Rectal smooth muscle tissue (tissue), 1 donor: ENCODE results near the gene HCK.

Source experiments
- H3K27ac ChIP-seq: one replicate; pipeline ENCODE4 v1.7.0; 2013; ENCODE audit warnings: low read depth, low read length, inconsistent platforms
- H3K27me3 ChIP-seq: one replicate; pipeline ENCODE4 v1.7.0; 2013; ENCODE audit warnings: low read length; ENCODE audit not compliant: control insufficient read depth, insufficient read depth
- H3K36me3 ChIP-seq: one replicate; pipeline ENCODE4 v1.7.0; 2013; ENCODE audit warnings: low read length; ENCODE audit not compliant: control insufficient read depth, insufficient read depth
- H3K4me1 ChIP-seq: one replicate; pipeline ENCODE4 v1.7.0; 2013; ENCODE audit warnings: low read length; ENCODE audit not compliant: control insufficient read depth, insufficient read depth
- H3K4me3 ChIP-seq: one replicate; pipeline ENCODE4 v1.7.0; 2013; ENCODE audit warnings: low read length
- H3K9ac ChIP-seq: one replicate; pipeline ENCODE4 v1.7.0; 2013; ENCODE audit warnings: low read length

The HCK gene

DNA sequence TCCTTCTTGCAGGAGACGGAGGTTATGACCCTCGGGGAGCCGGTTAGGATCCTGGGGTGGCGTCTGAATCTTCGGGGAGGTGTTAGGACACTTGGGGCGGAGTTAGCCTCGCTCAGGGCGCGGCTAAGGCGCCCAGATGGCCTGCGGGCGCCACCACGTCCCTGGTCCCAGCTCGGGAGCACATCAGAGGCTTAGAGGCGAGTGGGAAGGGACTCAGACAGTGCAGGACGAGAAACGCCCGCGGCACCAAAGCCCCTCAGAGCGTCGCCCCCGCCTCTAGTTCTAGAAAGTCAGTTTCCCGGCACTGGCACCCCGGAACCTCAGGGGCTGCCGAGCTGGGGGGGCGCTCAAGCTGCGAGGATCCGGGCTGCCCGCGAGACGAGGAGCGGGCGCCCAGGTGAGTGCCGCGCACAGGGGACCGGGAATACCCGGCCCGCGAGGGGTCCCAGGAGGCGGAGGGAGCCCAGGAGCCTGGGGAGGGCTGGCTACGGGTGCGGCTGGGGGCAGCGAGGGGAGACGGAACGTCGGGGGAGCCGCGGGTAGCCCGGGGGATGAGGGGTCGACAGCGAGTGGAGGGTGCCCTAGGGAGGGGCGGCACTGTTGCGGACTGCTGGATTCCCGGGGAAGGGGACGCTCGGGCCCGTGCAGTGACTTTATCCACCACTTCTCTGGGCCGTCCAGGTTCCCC, at the start of gene HCK:
HCK (plus strand) TSS at position 153 of the 688 bp plus-strand sequence.
- H3K9ac ChIP-seq, result no peak within 1 kb of the TSS
- no peaks in the 10 kb centered on the region for H3K36me3 ChIP-seq
- peaks cover 14% of the 10 kb centered on the region for H3K27me3 ChIP-seq
- no peaks in the 10 kb centered on the region for H3K4me1 ChIP-seq
- H3K4me3 ChIP-seq, result peak within 1 kb of the TSS; percentile 14
- peak within 1 kb of the TSS; percentile 19 for H3K27ac ChIP-seq

DNA sequence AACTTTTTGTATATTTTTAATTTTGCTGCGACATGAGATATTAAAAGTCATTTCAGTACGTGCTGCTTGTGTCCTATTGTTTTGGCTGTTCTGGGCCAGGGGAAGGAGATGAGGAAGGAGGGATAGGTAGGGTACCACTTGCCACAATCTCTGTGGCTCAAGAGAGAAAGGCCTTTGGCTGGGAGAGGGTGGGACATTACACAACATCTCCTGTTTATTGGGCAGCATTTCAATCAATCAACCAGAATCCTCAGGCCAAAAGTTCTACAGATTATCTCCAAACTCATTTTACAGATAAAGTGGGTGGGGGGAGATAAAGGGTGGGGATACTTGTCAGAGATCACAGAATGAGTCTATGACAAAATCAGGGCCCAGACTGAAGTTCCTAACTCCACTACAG, 48.7 kb upstream of the HCK start:
- H3K36me3 ChIP-seq, result no peaks in the 10 kb centered on the region
- H3K4me1 ChIP-seq, result no peaks in the 10 kb centered on the region
- no peak overlapping the region for H3K27ac ChIP-seq
- H3K27me3 ChIP-seq, result no peaks in the 10 kb centered on the region
- H3K9ac ChIP-seq, result no peak overlapping the region
- no peak overlapping the region for H3K4me3 ChIP-seq

DNA sequence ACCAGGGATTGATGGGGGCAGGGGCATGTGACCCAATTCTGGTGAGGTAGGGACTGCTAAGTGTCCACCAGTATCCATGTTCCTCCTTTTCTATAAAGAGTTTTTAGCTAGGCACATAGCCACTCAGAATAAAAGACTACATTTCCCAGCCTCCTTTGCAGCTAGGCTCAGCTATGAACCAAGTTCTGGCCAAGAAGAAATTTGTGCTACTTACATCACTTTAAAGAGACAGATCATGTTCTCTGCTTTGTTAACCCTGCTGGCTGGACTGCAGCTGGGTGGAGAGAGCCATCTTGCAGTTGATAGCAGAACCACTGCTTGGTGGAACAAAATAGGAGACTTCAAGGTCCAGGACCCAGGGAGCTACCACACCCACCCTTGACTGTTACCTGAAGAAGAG, 47.1 kb upstream of the HCK start:
- Histone ChIP-seq H3K27me3 (no peaks in the 10 kb centered on the region), H3K27ac (no peak overlapping the region), H3K36me3 (no peaks in the 10 kb centered on the region), H3K4me3 (no peak overlapping the region), H3K4me1 (no peaks in the 10 kb centered on the region), H3K9ac (no peak overlapping the region)

DNA sequence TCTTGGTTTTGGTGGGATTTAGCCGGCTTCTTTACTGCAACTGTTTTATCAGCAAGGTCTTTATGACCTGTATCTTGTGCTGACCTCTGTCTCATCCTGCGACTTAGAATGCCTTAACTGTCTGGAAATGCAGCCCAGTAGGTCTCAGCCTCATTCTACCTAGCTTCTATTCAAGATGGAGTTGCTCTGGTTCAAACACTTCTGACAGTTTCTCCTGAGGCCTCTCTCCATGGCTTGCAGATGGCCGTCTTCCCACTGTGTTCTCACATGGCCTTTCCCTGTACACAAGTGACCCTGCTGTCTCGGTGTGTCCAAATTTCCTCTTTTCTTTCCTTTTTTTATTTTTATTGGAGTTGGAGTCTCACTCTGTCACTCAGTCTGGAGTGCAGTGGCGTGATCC, 46.0 kb upstream of the HCK start:
- Histone ChIP-seq H3K27ac (no peak overlapping the region), H3K4me1 (no peaks in the 10 kb centered on the region), H3K9ac (no peak overlapping the region)

DNA sequence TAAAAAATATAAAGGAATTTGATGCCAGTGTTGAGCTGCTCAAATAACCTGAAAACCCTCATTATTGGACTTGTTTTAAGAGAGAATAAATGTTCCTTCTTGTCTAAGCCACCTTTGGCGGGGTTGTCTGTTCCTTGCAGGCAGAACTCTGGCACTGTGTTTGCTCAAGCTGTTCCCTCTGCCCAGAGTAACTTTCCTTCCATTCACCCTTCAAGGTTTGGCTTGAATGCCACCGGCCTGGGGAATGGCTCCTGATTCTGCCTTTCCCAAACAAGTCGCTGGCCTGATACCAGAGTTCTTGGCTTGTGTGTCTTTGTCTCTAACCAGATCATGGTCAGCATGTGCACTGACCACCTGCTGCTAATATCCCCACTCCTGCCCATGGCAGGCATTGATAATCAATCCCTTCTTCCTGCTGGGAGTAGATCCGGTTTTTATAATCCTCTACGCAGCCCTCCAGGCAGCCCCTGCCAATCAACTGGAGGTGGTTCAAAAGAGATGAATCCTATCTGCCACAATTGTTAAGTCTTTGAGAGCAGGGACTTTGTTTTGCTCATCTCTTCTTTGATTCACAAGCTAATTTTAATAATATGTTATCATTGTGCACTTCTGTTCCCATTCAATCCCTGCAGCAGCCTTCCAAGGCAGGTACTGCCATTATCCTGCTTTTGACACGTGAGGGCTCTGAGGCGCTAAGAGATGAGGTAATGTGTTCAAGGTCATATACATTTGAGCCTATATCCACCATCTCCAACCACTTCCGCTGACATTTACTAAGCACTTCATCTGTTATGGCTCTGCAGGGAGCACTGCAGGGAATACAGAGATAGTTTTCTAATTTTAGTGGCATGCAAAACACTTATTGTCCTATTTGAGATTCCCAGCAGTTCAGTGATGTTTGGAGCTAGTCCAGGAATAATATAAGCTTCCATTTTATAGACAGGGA, 44.9 kb upstream of the HCK start:
- H3K36me3 ChIP-seq, result no peaks in the 10 kb centered on the region
- H3K4me3 ChIP-seq, result no peak overlapping the region
- no peak overlapping the region for H3K27ac ChIP-seq
- no peak overlapping the region for H3K9ac ChIP-seq
- no peaks in the 10 kb centered on the region for H3K4me1 ChIP-seq
- no peaks in the 10 kb centered on the region for H3K27me3 ChIP-seq

More for the DNA sequence above, 46.0 kb upstream of the HCK start:
- H3K36me3 ChIP-seq, result no peaks in the 10 kb centered on the region
- H3K27me3 ChIP-seq, result no peaks in the 10 kb centered on the region
- H3K4me3 ChIP-seq, result no peak overlapping the region

DNA sequence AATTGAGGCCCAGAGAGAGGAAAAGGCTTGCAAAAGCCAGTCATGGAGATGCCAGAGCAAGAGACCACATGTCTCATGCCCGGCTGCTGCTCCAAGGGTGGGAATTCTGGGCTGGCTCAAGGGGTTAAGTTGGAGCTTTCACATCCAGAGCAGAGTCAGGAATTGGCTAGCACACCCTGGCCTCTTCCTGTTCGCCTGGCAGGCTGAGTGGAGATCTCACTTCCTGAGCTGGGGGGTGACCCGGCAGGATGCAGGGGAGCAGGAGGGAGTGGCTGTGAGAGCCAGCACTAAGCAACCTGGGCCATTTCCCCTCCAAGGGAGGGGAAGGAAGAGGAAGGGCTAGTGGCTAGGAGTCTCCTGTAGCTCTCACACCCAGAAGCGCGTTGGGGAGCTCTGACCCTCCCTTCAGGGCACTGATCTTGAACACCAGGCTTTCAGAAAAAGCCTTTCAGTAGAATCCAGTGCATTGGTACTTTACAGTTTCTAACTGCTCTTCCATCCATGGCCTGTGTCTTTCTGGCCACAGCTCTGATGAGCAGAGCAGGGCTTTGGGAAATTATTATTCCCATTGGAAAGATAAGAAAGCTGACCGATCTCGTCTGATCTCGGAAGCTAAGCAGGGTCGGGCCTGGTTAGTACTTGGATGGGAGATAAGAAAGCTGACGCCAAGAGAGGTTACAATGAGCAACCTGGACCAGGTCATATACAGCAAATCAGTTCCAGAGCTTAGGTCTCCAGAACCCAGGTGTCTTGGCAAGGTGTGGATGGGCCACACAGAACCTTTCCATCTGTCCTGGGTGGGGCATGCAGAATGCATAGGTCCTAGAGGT, 44.0 kb upstream of the HCK start:
- Histone ChIP-seq H3K27ac (no peak overlapping the region), H3K9ac (no peak overlapping the region), H3K36me3 (no peaks in the 10 kb centered on the region), H3K4me3 (no peak overlapping the region), H3K27me3 (no peaks in the 10 kb centered on the region), H3K4me1 (no peaks in the 10 kb centered on the region)

DNA sequence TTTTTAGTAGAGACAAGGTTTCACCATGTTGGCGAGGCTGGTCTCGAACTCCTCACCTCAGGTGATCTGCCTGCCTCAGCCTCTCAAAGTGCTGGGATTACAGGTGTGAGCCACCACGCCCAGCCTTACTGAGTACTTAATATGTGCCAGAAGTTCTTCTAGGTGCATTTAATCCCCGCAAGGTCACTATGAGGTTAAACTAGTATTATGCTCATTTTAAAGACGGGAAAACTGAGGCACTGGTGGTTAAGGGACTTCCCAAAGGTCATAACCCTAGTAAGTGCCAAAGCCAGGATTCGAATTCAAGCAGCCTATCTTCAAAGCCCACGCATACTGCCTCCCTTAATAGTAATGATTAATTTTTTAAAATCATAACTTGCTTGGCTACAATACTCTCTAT, 42.5 kb upstream of the HCK start:
- Histone ChIP-seq H3K36me3 (no peaks in the 10 kb centered on the region), H3K4me1 (no peaks in the 10 kb centered on the region), H3K27ac (no peak overlapping the region), H3K27me3 (no peaks in the 10 kb centered on the region), H3K4me3 (no peak overlapping the region), H3K9ac (no peak overlapping the region)

DNA sequence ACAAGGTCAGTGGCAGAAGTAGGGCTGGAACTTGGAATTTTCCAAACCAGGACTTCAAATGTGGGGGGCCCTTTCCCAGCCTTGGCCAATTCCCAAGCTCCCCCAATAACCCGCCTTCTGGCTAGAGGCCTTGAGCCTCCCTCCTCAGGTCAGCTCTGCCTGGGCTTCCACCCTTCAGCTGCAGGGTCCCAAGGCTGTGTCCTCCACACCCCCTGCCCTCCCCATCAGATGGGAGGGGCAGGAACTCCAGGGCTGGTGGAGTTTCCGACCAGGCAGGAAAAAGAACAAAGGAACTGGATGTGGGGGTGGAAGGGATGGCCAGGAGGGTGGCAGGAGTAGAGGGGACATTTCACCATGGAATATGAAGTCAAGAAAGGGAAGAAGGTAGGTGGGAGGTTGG, 41.9 kb upstream of the HCK start, which contains the start of gene CCM2L:
CCM2L (plus strand) TSS at position 338 of the 400 bp plus-strand sequence; CDS start at position 355, 17 bp downstream.
- Histone ChIP-seq H3K36me3 (no peaks in the 10 kb centered on the region), H3K4me1 (no peaks in the 10 kb centered on the region), H3K27me3 (no peaks in the 10 kb centered on the region), H3K9ac (no peak within 1 kb of the TSS), H3K4me3 (no peak within 1 kb of the TSS), H3K27ac (no peak within 1 kb of the TSS)

DNA sequence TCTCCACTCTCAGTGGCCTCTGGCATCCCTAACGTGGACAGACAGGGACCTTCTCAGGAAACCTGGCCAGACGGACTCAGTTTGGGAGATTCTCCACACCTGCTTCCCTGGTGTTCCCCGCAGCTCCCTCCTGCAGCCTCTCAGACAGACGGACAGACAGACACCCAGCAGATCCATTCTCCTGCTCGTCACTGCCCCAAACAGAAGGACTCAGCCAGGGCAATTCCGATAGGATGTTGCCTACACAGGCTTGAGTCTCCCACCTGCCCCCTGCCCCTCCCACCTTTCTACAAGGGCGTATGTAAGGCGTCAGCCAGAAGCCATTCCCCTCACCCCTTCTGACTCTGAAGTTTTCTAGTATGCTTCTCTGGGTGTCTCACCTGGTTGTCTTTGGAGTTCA, 41.4 kb upstream of the HCK start:
- Histone ChIP-seq H3K27me3 (no peaks in the 10 kb centered on the region), H3K27ac (no peak overlapping the region), H3K4me1 (no peaks in the 10 kb centered on the region), H3K9ac (no peak overlapping the region), H3K36me3 (no peaks in the 10 kb centered on the region), H3K4me3 (no peak overlapping the region)

DNA sequence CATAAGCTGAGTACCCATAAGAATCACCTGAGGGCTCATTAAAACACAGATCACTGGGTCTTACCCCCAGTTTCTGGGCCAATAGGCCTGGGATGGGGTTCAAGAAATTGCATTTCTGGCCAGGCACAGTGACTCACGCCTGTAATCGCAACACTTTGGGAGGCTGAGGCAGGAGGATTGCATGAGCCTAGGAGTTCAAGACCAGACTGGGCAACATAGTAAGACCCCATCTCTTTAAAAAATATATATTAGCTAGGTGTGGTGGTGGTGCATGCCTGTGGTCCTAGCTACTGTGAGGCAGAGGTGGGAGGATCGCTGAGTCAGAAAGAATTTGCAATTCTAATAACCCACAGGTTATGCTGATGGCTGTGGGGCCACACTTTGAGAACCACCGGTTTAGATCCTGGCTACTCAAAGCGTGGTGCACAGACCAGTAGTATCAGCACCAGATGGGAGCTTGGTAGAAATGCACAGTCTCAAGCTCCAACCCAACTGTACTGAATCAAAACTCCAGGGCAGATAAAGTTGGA, 39.8 kb upstream of the HCK start:
- no peak overlapping the region for H3K4me3 ChIP-seq
- H3K9ac ChIP-seq, result no peak overlapping the region
- H3K27me3 ChIP-seq, result no peaks in the 10 kb centered on the region
- H3K27ac ChIP-seq, result no peak overlapping the region
- H3K4me1 ChIP-seq, result no peaks in the 10 kb centered on the region
- no peaks in the 10 kb centered on the region for H3K36me3 ChIP-seq

DNA sequence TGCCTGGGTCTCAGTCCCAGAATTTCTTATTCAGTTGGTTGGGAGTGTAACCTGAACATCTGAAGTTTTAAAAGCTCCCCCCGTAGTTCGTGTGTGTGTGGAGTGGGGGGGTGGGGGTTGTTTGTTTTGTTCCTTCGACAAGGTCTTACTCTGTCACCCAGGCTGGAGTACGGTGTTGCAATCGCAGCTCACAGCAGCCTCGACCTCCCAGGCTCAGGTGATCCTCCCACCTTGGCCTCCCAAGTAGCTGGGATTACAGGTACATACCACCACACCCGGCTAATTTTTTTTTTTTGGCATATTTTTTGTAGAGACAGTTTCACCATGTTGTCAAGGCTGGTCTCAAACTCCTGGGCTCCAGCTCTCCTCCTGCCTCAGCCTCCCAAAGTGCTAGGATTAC, 38.7 kb upstream of the HCK start:
- Histone ChIP-seq H3K4me3 (no peak overlapping the region), H3K27me3 (peaks cover 4% of the 10 kb centered on the region), H3K4me1 (no peaks in the 10 kb centered on the region)

DNA sequence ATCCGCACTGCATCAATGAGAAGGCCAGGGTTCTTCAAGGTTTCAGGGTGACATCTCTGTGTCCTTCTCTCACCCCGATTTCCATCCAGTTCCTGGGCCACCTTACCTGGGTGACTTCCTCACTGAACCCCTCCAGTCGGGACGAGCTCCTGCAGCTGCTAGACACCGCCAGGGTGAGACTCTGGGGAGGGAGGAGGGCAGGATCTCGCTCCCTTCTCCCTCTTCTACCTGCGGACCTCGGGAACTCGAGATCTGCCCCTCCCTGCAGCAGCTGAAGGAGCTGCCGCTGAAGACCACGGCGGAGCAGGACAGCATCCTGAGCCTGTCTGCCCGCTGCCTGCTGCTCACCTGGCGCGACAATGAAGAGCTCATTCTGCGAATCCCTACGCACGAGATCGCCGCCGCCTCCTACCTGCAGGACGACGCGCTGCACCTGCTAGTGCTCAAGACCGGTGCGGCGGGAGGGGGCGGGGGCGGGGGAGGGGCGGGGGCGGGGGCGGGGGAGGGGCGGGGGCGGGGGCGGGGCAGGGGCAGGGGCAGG, 34.3 kb upstream of the HCK start:
- no peaks in the 10 kb centered on the region for H3K4me1 ChIP-seq
- H3K4me3 ChIP-seq, result peak overlapping the region; percentile 42
- H3K9ac ChIP-seq, result no peak overlapping the region
- H3K36me3 ChIP-seq, result no peaks in the 10 kb centered on the region
- peaks cover 12% of the 10 kb centered on the region for H3K27me3 ChIP-seq
- H3K27ac ChIP-seq, result no peak overlapping the region

More for the DNA sequence above, 38.7 kb upstream of the HCK start:
- Histone ChIP-seq H3K9ac (no peak overlapping the region), H3K27ac (no peak overlapping the region), H3K36me3 (no peaks in the 10 kb centered on the region)
